GM20000 (cell line): ENCODE data around the gene CLHC1.

Experiments used
- DNase-seq: peaks from one replicate; pipeline ENCODE4 v3.0.0; 2012; ENCODE audit warnings: low spot score
- TF ChIP-seq, protein P1 (sequence below): IDR thresholded peaks from 2 replicates; pipeline ENCODE4 v1.5.1; 2012; ENCODE audit warnings: mild to moderate bottlenecking, control low read depth; ENCODE audit errors: extremely low read depth, missing control alignments

The CLHC1 gene

DNA sequence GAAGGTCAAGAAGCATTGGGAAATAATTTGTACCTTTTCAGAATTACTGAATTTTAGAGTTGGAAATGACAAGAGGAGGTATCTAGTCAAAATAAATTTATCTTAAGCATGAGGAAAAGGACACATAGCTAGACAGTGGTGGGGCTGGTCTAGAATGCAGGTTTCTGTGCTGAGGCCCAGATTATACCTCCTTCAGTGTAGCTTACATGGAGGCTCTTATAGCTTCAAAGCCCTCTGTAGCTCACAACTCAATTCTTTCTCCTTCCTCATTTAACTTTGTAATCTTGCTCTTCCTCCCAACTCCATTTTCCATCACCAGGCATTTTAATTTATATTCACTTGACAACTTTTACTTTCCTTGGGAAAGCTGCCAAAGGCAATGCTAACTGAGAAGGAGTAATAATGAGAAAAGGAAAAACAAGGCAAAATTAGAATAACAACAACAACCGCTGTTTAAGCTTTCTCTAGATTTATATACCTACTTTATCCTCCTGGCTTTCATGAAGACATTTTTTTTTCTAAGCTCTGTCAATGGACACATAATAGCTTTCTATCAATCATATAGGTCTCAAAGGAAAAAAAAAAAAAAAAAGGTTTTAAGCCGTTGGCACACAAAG, 58.5 kb downstream of the CLHC1 start:
- TF ChIP-seq, protein P1, sequence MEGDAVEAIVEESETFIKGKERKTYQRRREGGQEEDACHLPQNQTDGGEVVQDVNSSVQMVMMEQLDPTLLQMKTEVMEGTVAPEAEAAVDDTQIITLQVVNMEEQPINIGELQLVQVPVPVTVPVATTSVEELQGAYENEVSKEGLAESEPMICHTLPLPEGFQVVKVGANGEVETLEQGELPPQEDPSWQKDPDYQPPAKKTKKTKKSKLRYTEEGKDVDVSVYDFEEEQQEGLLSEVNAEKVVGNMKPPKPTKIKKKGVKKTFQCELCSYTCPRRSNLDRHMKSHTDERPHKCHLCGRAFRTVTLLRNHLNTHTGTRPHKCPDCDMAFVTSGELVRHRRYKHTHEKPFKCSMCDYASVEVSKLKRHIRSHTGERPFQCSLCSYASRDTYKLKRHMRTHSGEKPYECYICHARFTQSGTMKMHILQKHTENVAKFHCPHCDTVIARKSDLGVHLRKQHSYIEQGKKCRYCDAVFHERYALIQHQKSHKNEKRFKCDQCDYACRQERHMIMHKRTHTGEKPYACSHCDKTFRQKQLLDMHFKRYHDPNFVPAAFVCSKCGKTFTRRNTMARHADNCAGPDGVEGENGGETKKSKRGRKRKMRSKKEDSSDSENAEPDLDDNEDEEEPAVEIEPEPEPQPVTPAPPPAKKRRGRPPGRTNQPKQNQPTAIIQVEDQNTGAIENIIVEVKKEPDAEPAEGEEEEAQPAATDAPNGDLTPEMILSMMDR = no peak
- no peak for DNase-seq

- TF ChIP-seq, protein P1 = no peak
- DNase-seq = no peak
These were observed 62.2 kb downstream of the CLHC1 start for GRCh38 chr2:55169915-55170314.

- TF ChIP-seq, protein P1 = no peak
- DNase-seq = no peak
These were observed 62.7 kb downstream of the CLHC1 start for GRCh38 chr2:55169359-55169758.

GRCh38 chr2:55168221-55169154, 63.6 kb downstream of the CLHC1 start:
- TF ChIP-seq, protein P1 = peak; percentile 44
- DNase-seq = peak; percentile 40

DNA sequence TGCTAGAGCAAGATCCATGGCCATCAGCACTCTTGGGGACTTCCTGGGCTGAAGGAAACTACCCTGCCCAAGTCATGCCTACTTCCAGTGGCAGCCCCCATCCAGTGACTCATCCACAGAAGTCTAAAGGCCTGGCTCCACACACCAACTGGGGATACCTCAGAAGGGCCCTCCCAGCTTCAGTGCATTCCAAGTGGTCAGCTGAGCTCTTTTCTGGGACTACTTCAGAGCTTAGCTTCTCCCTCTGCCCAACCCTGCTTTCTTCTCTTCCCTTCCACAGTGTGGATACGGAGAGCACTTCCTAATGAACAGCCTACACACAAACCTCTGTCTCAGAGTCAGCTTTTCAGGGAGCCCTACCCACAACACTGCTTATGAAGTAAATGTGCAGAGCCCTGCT, 66.5 kb downstream of the CLHC1 start:
- TF ChIP-seq, protein P1 = no peak
- no peak for DNase-seq

GRCh38 chr2:55164534-55165480, 67.3 kb downstream of the CLHC1 start:
- DNase-seq = no peak
- TF ChIP-seq, protein P1 = no peak
